Aorta (tissue), 5 donors: ENCODE results near the gene TTI1. TPM values are rescaled to one million over a fixed set of nuclear protein-coding genes. Genes with fewer than 3 reads are reported as not detected.

Source experiments
- ATAC-seq: fragments of 200-7000 bp; cut with Tn5 transposase; one replicate; pipeline ENCODE4 v1.9.1; 2022; ENCODE audit warnings: moderate library complexity; ENCODE audit not compliant: low FRiP score
- DNase-seq, 2 donors: peaks; one replicate each; pipeline ENCODE4 v3.0.0-alpha.2; 2020
- H3K27ac ChIP-seq, 2 donors: one replicate each; pipeline ENCODE4 v1.5.1; 2013; ENCODE audit warnings: low read length in 2 of 2, mild to moderate bottlenecking in 2 of 2, moderate library complexity in 2 of 2, control low read depth in 1 of 2, inconsistent platforms in 1 of 2, low read depth in 1 of 2
- H3K27me3 ChIP-seq, 2 donors: one replicate each; pipeline ENCODE4 v1.6.1; 2013; ENCODE audit warnings: control low read depth in 1 of 2, low read length in 1 of 2, mild to moderate bottlenecking in 1 of 2, moderate library complexity in 1 of 2; ENCODE audit not compliant: insufficient read depth in 2 of 2, control insufficient read depth in 1 of 2
- H3K36me3 ChIP-seq, 2 donors: one replicate each; pipeline ENCODE4 v1.6.1; 2013; ENCODE audit warnings: control low read depth in 1 of 2, low read length in 1 of 2, mild to moderate bottlenecking in 1 of 2; ENCODE audit not compliant: insufficient read depth in 2 of 2, control insufficient read depth in 1 of 2
- H3K4me1 ChIP-seq, 2 donors: one replicate each; pipeline ENCODE4 v1.6.1; 2013; ENCODE audit warnings: low read length in 2 of 2, control low read depth in 1 of 2, mild to moderate bottlenecking in 1 of 2, moderate library complexity in 1 of 2; ENCODE audit not compliant: insufficient read depth in 2 of 2, control insufficient read depth in 1 of 2
- H3K4me3 ChIP-seq, 2 donors: one replicate each; pipeline ENCODE4 v1.5.1; 2013; ENCODE audit warnings: low read length in 2 of 2, control low read depth in 1 of 2, mild to moderate bottlenecking in 1 of 2
- H3K9me3 ChIP-seq: one replicate; pipeline ENCODE4 v1.6.1; 2013; ENCODE audit warnings: mild to moderate bottlenecking, low read length; ENCODE audit not compliant: control insufficient read depth
- WGBS, 2 donors: extraction: QIAGEN DNeasy Blood & Tissue Kit; methylation state at CpG; one replicate each; pipeline ENCODE4 v1.1.7; 2013; 5-methylcytosine and 5-hydroxymethylcytosine counted together
- intact Hi-C, 2 donors: fragments of 100-400 bp; cut with DNase I; formaldehyde crosslinking; loops; one replicate each; pipeline versions ENCODE4 v1.14.2 to v1.15.0; 2022
- polyA plus RNA-seq, 2 donors: library from polyadenylated mRNA; stranded (reverse); fragments of 200-250 nt; gene quantifications; one replicate each; pipeline ENCODE4 v1.2.3, GENCODE V29; 2013
- total RNA-seq, 2 donors: library from RNA; stranded (reverse); fragmentation: NEBNext Ultra II Directional; extraction: Animal tissue kit (Norgen Biotek cat#: 25700); gene quantifications; one replicate each; pipeline ENCODE4 v1.2.1, GENCODE V29; 2021
- donor health status: healthy with polysubstance abuse.
- donor health status: Bipolar disorder and iron deficiency.
- donor health status: DM: no; HTN: no; CAD: no.
- donor health status: DM: no; HTN: no; CAD: no.
- donor health status: DM: yes; HTN: yes; CAD: no.

Gene TTI1
- total and polyA plus RNA-seq, 4 donors = 2.3 to 15.1 (median 8.2) TPM

DNA sequence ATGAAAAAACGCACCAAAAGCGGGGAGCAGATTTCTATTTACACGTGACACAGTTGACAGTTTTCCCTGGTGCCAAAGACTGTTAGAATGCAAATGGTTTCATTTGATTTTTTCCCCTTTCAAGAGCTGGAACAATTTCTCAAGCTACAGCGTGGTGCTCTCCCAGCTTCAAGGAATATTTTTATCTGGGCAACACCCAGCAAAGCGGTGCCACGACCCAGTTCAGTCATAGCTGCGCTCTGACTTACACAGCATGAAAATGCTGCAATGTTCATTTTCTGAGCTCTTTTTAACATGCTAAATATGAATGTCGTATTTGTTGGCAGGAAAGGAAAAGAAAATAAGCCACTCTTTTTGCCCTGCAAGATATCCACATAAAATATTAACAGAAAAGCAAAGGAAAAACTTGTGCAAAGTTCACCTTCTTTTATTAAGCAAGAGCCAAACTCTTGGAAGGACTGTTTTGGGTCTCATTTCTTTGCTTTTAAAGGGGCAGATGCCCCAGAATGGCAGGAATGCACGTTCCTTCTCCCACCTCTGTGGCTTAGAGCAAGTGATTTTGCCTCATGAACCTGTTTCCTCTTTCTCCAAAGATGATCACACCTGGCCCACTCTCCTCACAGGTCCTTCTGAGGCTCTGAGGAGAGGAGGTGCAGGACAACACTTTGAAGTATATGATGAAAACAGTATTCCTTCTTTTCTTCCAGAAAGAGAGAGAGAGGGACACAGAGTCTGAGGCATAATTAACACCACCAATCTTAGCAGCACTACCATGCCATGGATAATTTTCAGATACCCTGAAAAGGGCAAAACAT is 47.0 kb downstream of the TTI1 start:
- DNase-seq (no peak), ATAC-seq (peak; percentile 69)
- Histone ChIP-seq H3K27ac (peak overlapping the region; percentile 64 to 92), H3K36me3 (peaks cover 0 to 5% of the 10 kb centered on the region in 2 donors), H3K27me3 (no peaks in the 10 kb centered on the region), H3K4me3 (no peak overlapping the region), H3K9me3 (no peaks in the 10 kb centered on the region), H3K4me1 (peaks cover 0 to 6% of the 10 kb centered on the region in 2 donors)
- intact Hi-C loops = no loop called here
- 0 to 5% methylated on average over 9 of the region's 9 CpGs for WGBS, 2 donors

DNA sequence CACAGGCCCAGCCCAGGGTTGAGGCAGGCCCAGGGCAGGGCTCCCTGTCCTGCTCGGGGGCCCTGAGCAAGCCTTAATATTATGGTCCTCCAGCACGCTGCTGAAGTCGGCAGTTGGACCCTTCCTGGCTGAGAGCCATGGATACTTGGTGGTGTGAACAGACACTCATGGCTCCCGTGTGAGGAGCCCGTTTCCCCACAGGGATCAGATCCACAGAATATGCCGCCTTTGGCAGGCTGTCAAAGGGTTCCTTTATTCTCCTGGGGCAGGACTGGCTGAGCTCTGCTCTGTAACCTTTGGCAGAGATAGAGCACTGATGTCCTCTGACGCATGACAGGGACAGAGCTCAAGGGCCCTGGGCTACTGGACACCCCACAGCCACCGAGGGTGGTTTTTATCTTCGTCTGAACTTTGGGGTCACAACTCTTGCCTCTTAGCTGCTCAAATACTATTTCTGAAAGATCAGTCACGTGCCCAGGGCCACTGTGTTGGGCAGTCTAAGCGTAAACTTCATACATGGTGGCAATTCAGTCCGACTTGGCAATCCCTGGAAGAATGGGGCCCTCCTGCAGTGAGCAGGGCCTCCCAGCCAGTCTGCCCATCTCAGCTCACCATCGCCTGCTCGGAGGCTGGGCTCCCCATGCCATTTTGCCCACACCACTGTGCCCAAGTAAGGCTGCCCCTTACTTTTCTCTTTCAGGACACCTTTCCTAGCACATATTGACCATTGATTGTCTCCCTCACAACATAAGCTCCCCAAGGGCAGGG is 49.1 kb downstream of the TTI1 start:
- Histone ChIP-seq H3K27ac (no peak overlapping the region), H3K4me3 (no peak overlapping the region), H3K9me3 (no peaks in the 10 kb centered on the region), H3K27me3 (no peaks in the 10 kb centered on the region), H3K4me1 (peaks cover 0 to 6% of the 10 kb centered on the region in 2 donors), H3K36me3 (peaks cover 0 to 5% of the 10 kb centered on the region in 2 donors)
- intact Hi-C loops = no loop called here
- WGBS, 2 donors = 53 to 67% methylated on average over 14 of the region's 14 CpGs
- no peak for DNase-seq
- ATAC-seq = no peak

DNA sequence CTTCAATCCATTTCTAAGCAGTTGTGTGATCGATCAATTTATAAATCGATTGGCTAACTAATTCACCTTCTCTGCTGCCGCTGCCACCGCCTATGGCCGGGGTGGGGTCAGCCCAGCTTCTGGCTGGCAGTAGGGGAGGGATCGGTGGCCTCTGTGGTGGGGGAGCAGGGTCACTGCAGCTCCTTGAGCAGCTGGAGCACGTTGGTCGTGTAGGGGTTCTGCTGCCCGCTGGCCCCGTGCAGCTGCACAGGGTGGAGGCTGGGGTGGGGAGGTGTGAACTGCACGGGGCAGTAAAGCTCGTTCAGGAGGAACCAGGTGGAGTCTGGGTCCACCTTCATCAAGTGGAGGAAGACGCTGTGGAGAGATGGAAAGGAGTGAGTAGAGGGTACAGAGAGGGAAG is 50.0 kb downstream of the TTI1 start:
- Histone ChIP-seq H3K4me1 (peaks cover 0 to 6% of the 10 kb centered on the region in 2 donors), H3K9me3 (no peaks in the 10 kb centered on the region)

DNA sequence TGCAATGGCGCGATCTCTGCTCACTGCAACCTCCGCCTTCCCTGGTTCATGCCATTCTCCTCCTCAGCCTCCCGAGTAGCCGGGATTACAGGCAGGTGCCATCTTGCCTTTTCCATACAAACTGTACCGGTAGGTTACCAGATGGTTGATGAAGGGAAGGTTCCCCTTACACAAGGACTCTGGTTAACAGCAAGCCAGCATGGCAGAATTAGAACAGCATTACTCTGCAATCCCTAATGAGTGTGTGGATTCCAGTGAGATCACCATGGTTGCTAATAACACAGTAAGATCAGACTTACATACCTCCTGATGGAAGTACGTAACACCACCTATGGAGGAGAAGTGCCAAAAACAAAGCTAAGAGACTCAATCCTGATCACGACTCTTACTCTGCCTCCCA is 51.7 kb downstream of the TTI1 start:
- H3K9me3 ChIP-seq = no peaks in the 10 kb centered on the region
- H3K4me3 ChIP-seq = no peak overlapping the region
- no peaks in the 10 kb centered on the region for H3K27me3 ChIP-seq
- DNase-seq = no peak
- H3K36me3 ChIP-seq = peaks cover 0 to 3% of the 10 kb centered on the region in 2 donors
- 97% methylated on average over 8 of the region's 8 CpGs for WGBS, 2 donors
- no peaks in the 10 kb centered on the region for H3K4me1 ChIP-seq
- no peak for ATAC-seq
- H3K27ac ChIP-seq = no peak overlapping the region
- intact Hi-C loops = no loop called here

More for the DNA sequence above, 50.0 kb downstream of the TTI1 start:
- 96 to 97% methylated on average over 13 of the region's 13 CpGs for WGBS, 2 donors
- no peak overlapping the region for H3K4me3 ChIP-seq
- ATAC-seq (no peak), DNase-seq (no peak)
- no peaks in the 10 kb centered on the region for H3K27me3 ChIP-seq
- intact Hi-C loops = no loop called here
- H3K36me3 ChIP-seq = peaks cover 0 to 3% of the 10 kb centered on the region in 2 donors
- H3K27ac ChIP-seq = no peak overlapping the region

DNA sequence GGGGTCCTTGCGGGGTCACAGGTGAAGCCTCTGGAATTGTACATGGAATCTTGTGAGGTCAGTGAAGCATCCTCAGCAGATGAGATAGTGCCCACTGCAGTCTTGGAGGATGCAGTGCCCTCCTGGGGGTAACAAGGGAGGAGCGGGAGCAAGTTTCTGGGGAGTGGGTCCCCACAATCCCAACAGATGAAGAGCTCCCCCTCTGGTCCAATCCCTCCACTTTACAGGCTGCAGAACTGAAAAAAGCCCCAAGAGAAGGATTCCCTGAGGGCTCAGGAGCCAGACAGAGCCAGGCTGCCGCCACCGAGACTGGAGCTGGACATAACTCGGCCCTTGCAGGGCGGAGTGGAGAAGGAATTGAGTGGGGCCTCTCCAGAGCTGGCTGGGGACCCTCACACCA is 52.4 kb downstream of the TTI1 start:
- H3K4me1 ChIP-seq = no peaks in the 10 kb centered on the region
- intact Hi-C loops = no loop called here
- 96 to 98% methylated on average over 6 of the region's 6 CpGs for WGBS, 2 donors

DNA sequence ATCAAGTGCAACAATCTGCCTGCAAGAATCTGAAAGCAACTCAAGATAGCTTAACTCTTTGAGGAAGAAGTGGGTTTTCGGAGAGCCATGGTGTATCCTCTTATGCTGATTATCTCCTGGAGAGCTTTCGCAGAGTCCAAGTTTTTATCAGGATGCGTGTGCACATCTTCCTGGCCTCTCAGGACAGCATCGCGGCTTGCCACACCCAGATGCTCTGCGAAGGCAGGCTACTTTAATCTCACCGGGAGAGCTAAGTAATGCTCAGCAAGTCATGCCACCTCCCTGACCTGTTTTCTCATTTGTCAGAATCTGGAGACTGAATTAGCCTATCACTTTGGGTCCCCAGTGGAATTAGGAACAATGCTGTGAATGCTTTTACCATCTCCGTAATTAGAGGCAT is 52.9 kb downstream of the TTI1 start:
- peaks cover 0 to 3% of the 10 kb centered on the region in 2 donors for H3K36me3 ChIP-seq
- no peaks in the 10 kb centered on the region for H3K27me3 ChIP-seq
- no peak for ATAC-seq
- intact Hi-C loops = no loop called here
- DNase-seq = no peak
- 88 to 89% methylated on average over 8 of the region's 8 CpGs for WGBS, 2 donors
- H3K4me3 ChIP-seq = no peak overlapping the region
- H3K9me3 ChIP-seq = no peaks in the 10 kb centered on the region
- no peaks in the 10 kb centered on the region for H3K4me1 ChIP-seq
- no peak overlapping the region for H3K27ac ChIP-seq

More for the DNA sequence above, 52.4 kb downstream of the TTI1 start:
- DNase-seq = no peak
- Histone ChIP-seq H3K27me3 (no peaks in the 10 kb centered on the region), H3K9me3 (no peaks in the 10 kb centered on the region), H3K4me3 (no peak overlapping the region), H3K36me3 (peaks cover 0 to 3% of the 10 kb centered on the region in 2 donors), H3K27ac (no peak overlapping the region)
- no peak for ATAC-seq

DNA sequence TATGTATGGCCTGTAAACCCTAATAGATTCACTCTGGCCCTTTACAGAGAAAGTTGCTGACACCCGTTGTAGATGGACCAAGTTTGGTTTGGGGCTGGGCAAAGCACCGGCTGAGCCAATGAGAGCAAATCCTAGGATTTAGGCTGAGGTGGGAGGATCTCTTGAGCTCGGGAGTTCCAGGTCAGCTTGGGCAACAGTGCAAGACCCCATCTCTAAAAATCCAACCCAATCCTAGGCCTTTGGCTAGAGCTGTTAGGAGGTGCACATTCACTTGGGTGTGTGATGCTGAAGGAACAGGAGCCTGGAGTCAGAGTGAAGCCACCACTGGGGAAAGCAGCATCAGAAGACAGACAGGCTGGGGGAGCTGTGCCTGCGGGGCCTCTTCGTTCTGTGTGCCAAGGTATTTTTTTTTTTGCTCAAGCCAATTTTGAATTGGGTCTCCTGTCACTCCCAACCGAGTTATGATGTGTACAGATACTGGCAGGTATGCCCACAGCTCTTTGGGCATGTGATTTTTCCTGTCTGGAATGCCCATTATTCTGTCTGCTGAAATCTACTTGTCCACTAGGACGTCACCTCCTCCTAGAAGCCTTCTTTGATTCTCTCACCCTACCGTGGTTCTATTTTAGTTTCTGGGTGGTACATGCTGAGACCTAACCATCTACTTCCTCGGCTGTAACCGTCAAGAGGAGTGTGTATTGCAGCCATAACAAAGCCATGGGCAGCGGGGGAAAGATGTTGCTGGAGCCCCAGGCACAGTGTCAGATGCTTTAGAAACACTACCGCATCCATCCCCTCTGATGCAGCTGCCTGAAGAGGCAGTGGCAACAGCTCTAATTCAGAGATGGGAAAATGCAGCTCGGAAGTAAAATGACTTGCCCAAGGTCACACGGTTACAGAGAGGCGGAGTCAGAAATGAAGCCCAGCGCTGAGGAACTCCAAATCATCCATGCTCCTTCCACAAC is 54.0 kb downstream of the TTI1 start:
- Histone ChIP-seq H3K9me3 (no peaks in the 10 kb centered on the region), H3K27me3 (no peaks in the 10 kb centered on the region), H3K4me1 (no peaks in the 10 kb centered on the region), H3K4me3 (no peak overlapping the region), H3K27ac (no peak overlapping the region), H3K36me3 (peaks cover 0 to 3% of the 10 kb centered on the region in 2 donors)
- WGBS, 2 donors = 90 to 92% methylated on average over 16 of the region's 16 CpGs
- no peak for DNase-seq
- intact Hi-C loops = no loop called here
- no peak for ATAC-seq

DNA sequence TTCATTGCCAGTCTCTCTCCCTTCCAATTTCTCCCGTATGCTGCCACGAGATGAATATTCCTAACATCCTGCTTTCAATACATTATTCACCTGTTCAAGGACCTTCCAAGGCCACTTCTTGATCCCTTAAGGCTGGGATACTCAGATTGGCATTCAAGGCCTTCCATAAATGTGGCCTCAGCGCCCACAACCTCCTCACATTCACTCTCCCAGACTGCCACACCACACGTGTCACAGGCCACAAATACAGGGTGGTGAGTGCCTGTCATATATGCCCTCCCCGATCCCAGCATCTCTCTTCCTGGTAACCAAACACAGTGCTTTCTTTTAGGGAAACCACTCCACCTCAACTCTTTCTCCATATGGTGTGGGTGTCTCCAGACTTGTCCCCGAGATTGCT is 55.5 kb downstream of the TTI1 start:
- Histone ChIP-seq H3K9me3 (no peaks in the 10 kb centered on the region), H3K4me1 (no peaks in the 10 kb centered on the region), H3K4me3 (no peak overlapping the region), H3K36me3 (peaks cover 0 to 3% of the 10 kb centered on the region in 2 donors), H3K27ac (no peak overlapping the region), H3K27me3 (no peaks in the 10 kb centered on the region)
- WGBS, 2 donors = 78 to 80% methylated on average over 6 of the region's 6 CpGs
- DNase-seq = no peak
- intact Hi-C loops = no loop called here
- no peak for ATAC-seq
